Neural progenitor cell (in vitro differentiated cells): ENCODE measurements around the gene FUS. TPM values are rescaled to one million over a fixed set of nuclear protein-coding genes. Genes with fewer than 3 reads are reported as not detected.

Experiments used
- DNase-seq: peaks from one replicate; pipeline ENCODE4 v3.0.0-alpha.2; 2016; ENCODE audit warnings: low spot score
- H2AFZ ChIP-seq: fragments of 200-600 bp; sonication (generic); replicated peaks from 2 replicates; pipeline ENCODE4 v1.6.1; 2016; ENCODE audit warnings: antibody characterized with exemption
- H3F3A ChIP-seq: fragments of 200-600 bp; sonication (generic); 2 replicates; pipeline ENCODE4 v1.6.1; 2016; ENCODE audit warnings: antibody characterized with exemption, low read depth
- H3K27ac ChIP-seq: fragments of 200-600 bp; sonication (generic); 2 replicates; pipeline ENCODE4 v1.5.1; 2016; ENCODE audit warnings: mild to moderate bottlenecking
- H3K27me3 ChIP-seq: fragments of 200-600 bp; sonication (generic); 2 replicates; pipeline ENCODE4 v1.6.1; 2016; ENCODE audit warnings: mild to moderate bottlenecking, moderate library complexity
- H3K36me3 ChIP-seq: fragments of 200-600 bp; sonication (generic); 2 replicates; pipeline ENCODE4 v1.5.1; 2016
- H3K4me1 ChIP-seq: fragments of 200-600 bp; sonication (generic); 2 replicates; pipeline ENCODE4 v1.6.1; 2016; ENCODE audit warnings: mixed run types
- H3K4me2 ChIP-seq: fragments of 200-600 bp; sonication (generic); 2 replicates; pipeline ENCODE4 v1.6.1; 2016
- H3K4me3 ChIP-seq: fragments of 200-600 bp; sonication (generic); 2 replicates; pipeline ENCODE4 v1.5.1; 2016
- H3K79me2 ChIP-seq: fragments of 200-600 bp; sonication (generic); 2 replicates; pipeline ENCODE4 v1.6.1; 2016; ENCODE audit warnings: low read depth
- H3K9ac ChIP-seq: fragments of 200-600 bp; sonication (generic); 2 replicates; pipeline ENCODE4 v1.6.1; 2016
- H3K9me3 ChIP-seq: fragments of 200-600 bp; sonication (generic); 2 replicates; pipeline ENCODE4 v1.5.1; 2016; ENCODE audit warnings: low read depth
- H4K20me1 ChIP-seq: fragments of 200-600 bp; sonication (generic); 2 replicates; pipeline ENCODE4 v1.6.1; 2016; ENCODE audit warnings: low read depth
- H3K27ac Mint-ChIP-seq: 3 replicates; pipeline ENCODE4 v1.8.0; 2021; ENCODE audit warnings: mixed read lengths
- H3K27me3 Mint-ChIP-seq: 2 replicates; pipeline ENCODE4 v1.8.0; 2022; ENCODE audit warnings: low read depth, mild to moderate bottlenecking, inconsistent platforms, moderate library complexity, mixed read lengths; ENCODE audit not compliant: insufficient read depth
- H3K36me3 Mint-ChIP-seq: 3 replicates; pipeline ENCODE4 v1.8.0; 2021; ENCODE audit warnings: mixed read lengths
- H3K4me1 Mint-ChIP-seq: 3 replicates; pipeline ENCODE4 v1.8.0; 2021; ENCODE audit warnings: mixed read lengths
- H3K4me3 Mint-ChIP-seq: 3 replicates; pipeline ENCODE4 v1.8.0; 2021; ENCODE audit warnings: mild to moderate bottlenecking, moderate library complexity, mixed read lengths
- H3K9me3 Mint-ChIP-seq: 3 replicates; pipeline ENCODE4 v1.8.0; 2020; ENCODE audit warnings: mixed read lengths
- EZH2 ChIP-seq: fragments of 200-600 bp; sonication (generic); IDR thresholded peaks from 2 replicates; pipeline ENCODE4 v1.6.1; 2017; ENCODE audit warnings: antibody characterized with exemption, mild to moderate bottlenecking, moderate library complexity
- EZH2phosphoT487 ChIP-seq: fragments of 200-600 bp; sonication (generic); IDR thresholded peaks from 2 replicates; pipeline ENCODE4 v1.6.1; 2017; ENCODE audit warnings: antibody characterized with exemption
- total RNA-seq: library from RNA; depleted of rRNA; stranded (reverse); fragments of >200 nt; gene quantifications from 2 replicates; pipeline ENCODE4 v1.2.3, GENCODE V29; 2015; ENCODE audit warnings: low replicate concordance
- TF ChIP-seq, protein P1 (sequence below): fragments of 200-600 bp; sonication (generic); IDR thresholded peaks from 2 replicates; pipeline ENCODE4 v1.5.1; 2017; ENCODE audit warnings: antibody characterized with exemption, mild to moderate bottlenecking

FUS gene
- total RNA-seq, 1 donor from 2014 or later = 81.7 TPM

DNA sequence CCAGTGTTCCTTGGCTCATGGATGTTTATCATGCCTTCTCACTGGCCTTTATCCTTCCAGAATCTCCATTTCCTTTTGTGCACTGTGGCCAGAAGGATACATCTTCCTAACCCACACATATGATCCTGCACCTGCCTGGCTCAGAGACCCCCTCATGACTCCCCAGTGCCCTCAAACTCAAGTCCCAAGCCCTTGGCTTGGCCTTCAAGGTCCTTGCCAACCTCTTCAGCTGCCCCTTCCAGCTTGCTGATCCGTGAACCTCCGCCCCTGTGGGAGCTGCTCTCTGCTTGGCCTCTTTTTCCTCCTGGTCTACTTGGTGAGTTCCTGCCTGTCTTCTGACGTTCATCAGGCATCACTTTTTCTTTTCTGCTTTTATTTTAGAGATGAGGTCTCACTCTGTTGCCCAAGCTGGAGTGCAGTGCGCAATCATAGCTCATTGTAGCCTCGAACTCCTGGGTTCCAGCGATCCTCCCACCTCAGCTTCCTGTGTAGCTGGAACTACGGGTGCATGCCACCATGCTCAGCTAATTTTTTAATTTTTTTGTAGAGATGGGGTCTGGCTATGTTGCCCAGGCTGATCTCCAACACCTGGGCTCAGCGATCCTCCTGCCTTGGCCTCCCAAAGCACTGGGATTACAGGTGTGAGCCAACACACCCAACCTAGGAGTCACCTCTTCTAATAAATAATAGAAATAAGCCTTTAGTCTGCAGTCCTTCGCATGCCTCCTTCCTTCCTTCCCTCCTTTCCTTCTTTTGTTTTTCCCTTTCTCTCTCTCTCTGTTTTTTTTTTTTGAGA, 25.1 kb downstream of the FUS start:
- peaks cover 35% of the 10 kb centered on the region for H4K20me1 ChIP-seq

DNA sequence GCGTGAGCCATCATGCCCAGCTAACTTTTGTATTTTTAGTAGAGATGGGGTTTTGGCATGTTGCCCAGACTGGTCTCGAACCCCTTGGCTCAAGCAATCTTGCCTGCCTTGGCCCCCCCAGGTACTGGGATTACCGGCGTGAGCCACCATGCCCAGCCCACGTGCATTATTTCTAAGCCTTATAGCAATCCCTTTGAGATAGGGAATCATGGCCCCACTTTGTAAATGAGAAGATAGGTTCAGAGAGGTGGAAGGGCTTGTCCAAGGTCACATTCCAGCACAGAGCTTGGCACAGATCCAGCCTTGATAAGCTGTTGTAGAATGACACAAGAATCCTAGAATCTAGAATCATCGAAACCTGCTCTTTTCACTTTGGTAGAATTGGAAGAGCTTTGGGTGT, 26.8 kb downstream of the FUS start:
- Histone ChIP-seq H3K36me3 (no peaks in the 10 kb centered on the region), H3K4me1 (no peaks in the 10 kb centered on the region), H3K27me3 (peaks cover 52% of the 10 kb centered on the region), H3K79me2 (no peaks in the 10 kb centered on the region), H3K27ac (no peak overlapping the region), H3K9ac (no peak overlapping the region), H4K20me1 (peaks cover 18% of the 10 kb centered on the region), H3K9me3 (no peaks in the 10 kb centered on the region), H3F3A (no peaks in the 10 kb centered on the region), H2AFZ (no peak overlapping the region), H3K4me2 (no peak overlapping the region), H3K4me3 (no peak overlapping the region)
- TF ChIP-seq, protein P1, sequence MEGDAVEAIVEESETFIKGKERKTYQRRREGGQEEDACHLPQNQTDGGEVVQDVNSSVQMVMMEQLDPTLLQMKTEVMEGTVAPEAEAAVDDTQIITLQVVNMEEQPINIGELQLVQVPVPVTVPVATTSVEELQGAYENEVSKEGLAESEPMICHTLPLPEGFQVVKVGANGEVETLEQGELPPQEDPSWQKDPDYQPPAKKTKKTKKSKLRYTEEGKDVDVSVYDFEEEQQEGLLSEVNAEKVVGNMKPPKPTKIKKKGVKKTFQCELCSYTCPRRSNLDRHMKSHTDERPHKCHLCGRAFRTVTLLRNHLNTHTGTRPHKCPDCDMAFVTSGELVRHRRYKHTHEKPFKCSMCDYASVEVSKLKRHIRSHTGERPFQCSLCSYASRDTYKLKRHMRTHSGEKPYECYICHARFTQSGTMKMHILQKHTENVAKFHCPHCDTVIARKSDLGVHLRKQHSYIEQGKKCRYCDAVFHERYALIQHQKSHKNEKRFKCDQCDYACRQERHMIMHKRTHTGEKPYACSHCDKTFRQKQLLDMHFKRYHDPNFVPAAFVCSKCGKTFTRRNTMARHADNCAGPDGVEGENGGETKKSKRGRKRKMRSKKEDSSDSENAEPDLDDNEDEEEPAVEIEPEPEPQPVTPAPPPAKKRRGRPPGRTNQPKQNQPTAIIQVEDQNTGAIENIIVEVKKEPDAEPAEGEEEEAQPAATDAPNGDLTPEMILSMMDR = no peak
- TF ChIP-seq EZH2 (no peak), EZH2phosphoT487 (no peak)
- H3K9me3 Mint-ChIP-seq = no peaks in the 10 kb centered on the region
- no peak overlapping the region for H3K27ac Mint-ChIP-seq
- no peak overlapping the region for H3K4me3 Mint-ChIP-seq
- no peaks in the 10 kb centered on the region for H3K4me1 Mint-ChIP-seq
- no peak for DNase-seq
- no peaks in the 10 kb centered on the region for H3K36me3 Mint-ChIP-seq
- peaks cover 24% of the 10 kb centered on the region for H3K27me3 Mint-ChIP-seq

More for the DNA sequence above, 25.1 kb downstream of the FUS start:
- Mint-ChIP-seq H3K27ac (no peak overlapping the region), H3K4me1 (no peaks in the 10 kb centered on the region), H3K27me3 (peaks cover 31% of the 10 kb centered on the region), H3K36me3 (peaks cover 4% of the 10 kb centered on the region), H3K9me3 (no peaks in the 10 kb centered on the region), H3K4me3 (no peak overlapping the region)
- Histone ChIP-seq H3K4me2 (no peak overlapping the region), H3K4me3 (no peak overlapping the region), H2AFZ (no peak overlapping the region), H3K4me1 (no peaks in the 10 kb centered on the region), H3F3A (peaks cover 16% of the 10 kb centered on the region), H3K27ac (no peak overlapping the region), H3K27me3 (peaks cover 66% of the 10 kb centered on the region), H3K9ac (no peak overlapping the region), H3K9me3 (no peaks in the 10 kb centered on the region), H3K79me2 (no peaks in the 10 kb centered on the region), H3K36me3 (no peaks in the 10 kb centered on the region)
- no peak for DNase-seq
- TF ChIP-seq, protein P1 = no peak
- no peak for TF ChIP-seq EZH2phosphoT487
- TF ChIP-seq EZH2 = no peak

DNA sequence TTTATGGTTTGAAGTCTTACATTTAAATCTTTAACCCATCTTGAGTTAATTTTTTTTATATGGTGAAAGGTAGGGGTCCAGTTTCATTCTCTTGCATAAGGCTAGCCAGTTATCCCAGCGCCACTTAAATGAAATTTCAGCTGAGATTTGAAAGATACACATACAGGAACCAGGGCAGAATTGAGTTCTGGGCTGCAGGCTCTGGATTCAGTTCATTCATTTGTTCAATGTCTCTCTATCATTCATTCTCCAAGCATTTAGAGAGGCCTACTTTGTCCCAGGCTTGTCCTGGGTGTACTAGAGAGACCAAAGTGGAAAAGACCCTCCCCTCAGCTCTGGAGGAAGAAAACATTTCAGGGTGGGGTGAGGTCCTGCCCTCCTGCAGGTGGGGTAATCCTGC, 33.4 kb downstream of the FUS start:
- H3F3A ChIP-seq = peaks cover 9% of the 10 kb centered on the region
- no peaks in the 10 kb centered on the region for H3K36me3 ChIP-seq
- no peaks in the 10 kb centered on the region for H3K79me2 ChIP-seq
- H3K27ac ChIP-seq = no peak overlapping the region
- no peak overlapping the region for H3K27ac Mint-ChIP-seq
- no peak overlapping the region for H3K4me2 ChIP-seq
- no peaks in the 10 kb centered on the region for H3K9me3 ChIP-seq
- no peak for DNase-seq
- peaks cover 16% of the 10 kb centered on the region for H4K20me1 ChIP-seq
- H3K9me3 Mint-ChIP-seq = no peaks in the 10 kb centered on the region
- H3K27me3 Mint-ChIP-seq = peaks cover 56% of the 10 kb centered on the region
- H3K36me3 Mint-ChIP-seq = no peaks in the 10 kb centered on the region
- H2AFZ ChIP-seq = no peak overlapping the region
- H3K9ac ChIP-seq = no peak overlapping the region
- peaks cover 23% of the 10 kb centered on the region for H3K4me1 ChIP-seq
- peaks cover 11% of the 10 kb centered on the region for H3K4me1 Mint-ChIP-seq
- TF ChIP-seq EZH2 (no peak), EZH2phosphoT487 (no peak)
- TF ChIP-seq, protein P1 = no peak
- H3K4me3 Mint-ChIP-seq = no peak overlapping the region
- H3K27me3 ChIP-seq = peaks cover 69% of the 10 kb centered on the region
- H3K4me3 ChIP-seq = no peak overlapping the region
